ENCODE measurements around the gene KAT6B.
A peak's percentile ranks its signal among the peaks of the same experiment; 100 is the strongest.
"Not testable (repeated sequence)": the region's sequence is repeated elsewhere in the genome, so short reads cannot be mapped to it uniquely, and the experiment has no call there.

Gene KAT6B

DNA sequence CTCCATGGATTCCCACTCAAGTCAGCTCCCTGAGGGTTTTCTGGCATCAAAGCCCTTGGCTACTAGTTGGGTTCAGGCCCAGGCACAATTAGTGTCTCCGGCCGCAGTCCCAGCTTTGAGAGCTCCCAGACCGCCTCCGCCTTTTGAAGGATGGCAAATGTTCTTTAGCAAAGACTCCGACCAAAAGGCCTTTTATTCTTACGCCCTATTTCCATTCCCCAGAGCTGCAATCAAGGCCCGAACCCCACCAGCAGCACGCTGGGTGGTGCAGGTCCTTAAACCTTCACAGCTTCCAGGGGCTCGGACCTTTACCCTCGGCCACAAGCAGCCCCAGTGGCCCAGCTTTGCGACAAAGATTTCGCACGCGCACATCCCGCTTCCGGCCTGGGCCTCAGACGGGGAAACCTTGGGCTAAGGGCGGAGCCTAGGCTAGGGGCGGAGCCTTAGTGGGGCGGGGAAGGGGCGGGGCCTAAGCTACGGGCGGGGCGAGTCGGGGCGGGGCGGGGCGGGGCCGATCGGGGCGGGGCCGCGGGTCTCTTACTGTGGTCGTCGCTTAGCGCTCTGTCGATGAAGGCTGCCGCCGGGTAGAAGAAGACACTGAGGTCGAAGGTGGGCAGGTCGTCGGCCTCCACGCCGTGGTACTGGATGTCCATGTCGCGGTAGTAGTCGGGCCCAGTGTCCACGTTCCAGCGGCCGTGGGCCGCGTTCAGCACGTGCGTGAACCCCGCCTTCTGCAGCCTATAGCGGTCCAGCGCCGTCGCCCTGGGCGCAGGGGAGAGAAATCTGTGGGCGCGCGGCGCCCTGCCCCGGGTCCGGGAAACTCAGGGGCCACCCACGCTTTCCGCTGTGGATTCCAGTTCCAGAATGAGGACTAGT, 217.1 kb downstream of the KAT6B start:
- DNase-seq = peak; percentile 28

DNA sequence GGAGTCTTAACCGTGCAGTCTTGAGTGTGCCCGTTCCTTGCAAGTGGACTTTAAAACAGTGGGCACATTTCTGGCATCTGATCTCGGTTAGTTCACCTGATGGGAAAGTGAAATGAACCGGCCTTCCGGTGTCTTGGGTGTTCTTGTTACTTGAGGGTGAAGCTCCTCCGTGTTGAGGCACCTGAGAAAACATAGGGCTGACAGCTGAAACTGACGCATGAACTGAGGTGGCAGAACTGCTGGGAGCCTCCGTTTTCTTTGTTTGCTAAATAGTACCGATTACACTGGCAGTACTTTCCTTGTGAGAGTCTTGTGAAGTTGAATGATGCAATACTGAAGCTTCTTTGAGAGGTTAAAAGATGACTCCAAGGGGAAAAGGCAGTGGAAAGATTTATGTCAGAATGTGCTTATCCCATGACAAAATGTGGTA, 222.3 kb downstream of the KAT6B start:
- DNase-seq = no peak

- DNase-seq = no peak
Measured at GRCh38 chr10:75049316-75050148, 223.1 kb downstream of the KAT6B start.

DNA sequence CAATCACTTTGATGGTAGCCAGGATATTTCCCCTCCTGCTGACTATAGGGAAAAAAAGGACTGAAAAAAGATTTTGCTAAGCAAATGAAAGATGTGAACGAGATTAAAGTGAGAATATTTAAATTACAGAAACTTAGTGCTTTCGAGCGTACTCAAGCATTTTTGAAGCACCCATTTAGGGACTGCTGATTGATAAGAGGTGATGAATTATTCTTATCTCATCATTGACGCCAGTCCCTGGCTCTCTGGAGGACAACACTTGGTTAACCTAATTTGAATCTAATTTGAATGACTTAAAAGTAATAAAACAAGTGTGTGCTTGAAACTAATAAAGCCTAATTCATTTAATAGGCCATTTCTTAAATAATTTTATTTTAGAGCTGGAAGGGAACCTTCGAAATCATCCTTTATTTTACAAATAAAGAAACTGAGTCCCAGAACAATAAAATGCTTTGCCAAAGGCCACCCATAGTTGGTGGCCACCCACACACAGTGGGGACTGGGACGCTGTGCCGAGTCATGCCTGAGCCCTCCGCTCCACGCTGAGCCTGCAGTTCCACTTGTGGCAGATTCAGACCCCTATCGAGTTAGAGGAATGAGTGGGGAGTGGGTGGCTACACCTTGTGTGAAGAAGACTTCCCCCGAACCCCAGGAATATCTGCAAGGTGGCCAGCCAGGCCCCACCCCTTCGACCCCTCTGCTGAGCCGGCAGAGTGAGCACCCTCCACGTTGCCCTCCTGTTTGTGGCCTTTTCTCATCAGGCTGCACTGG, 223.9 kb downstream of the KAT6B start:
- DNase-seq = no peak

- DNase-seq = no peak
Measured at GRCh38 chr10:75051308-75051707, 224.9 kb downstream of the KAT6B start.

GRCh38 chr10:75055896-75056406, 229.6 kb downstream of the KAT6B start:
- DNase-seq = not testable (repeated sequence)

DNA sequence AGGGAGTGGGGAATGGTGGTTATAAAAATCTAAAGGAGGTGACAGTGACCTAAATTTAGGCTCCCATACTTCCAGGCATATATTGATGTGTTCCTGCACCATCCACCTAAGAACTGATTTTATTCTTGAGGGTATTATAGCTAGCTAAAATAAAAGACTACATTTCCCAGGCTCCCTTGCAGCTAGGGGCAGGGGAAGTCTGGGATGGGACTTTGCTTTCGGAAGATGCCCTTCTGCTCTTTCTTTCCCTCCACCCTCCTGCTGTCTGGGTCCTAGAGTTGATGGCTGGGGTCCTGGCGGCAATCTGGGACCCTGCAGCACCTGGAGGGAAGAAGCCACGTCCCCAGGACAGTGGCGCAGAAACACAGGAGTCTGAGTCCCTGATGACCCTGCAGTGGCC, 231.3 kb downstream of the KAT6B start:
- DNase-seq = no peak

DNA sequence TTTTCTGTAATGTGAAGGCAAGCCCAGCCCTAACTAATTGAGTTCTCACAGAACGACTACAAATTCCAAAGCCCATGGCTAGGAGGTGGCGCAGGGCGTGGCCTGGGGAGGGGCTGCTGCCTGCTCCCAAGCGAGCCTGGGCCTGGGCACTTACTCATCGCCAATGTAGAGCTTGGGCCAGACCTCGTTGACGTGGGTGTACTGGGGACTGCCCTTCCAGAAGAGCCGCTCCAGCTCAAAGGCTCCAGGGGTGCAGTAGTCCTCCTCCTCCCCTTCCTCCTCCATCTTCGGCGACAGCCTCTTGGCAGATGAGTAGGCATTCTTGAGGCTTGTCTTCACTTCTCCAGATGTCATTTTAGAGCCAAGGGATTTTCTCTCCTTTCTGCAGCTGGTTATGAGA, 231.8 kb downstream of the KAT6B start:
- DNase-seq = no peak

DNA sequence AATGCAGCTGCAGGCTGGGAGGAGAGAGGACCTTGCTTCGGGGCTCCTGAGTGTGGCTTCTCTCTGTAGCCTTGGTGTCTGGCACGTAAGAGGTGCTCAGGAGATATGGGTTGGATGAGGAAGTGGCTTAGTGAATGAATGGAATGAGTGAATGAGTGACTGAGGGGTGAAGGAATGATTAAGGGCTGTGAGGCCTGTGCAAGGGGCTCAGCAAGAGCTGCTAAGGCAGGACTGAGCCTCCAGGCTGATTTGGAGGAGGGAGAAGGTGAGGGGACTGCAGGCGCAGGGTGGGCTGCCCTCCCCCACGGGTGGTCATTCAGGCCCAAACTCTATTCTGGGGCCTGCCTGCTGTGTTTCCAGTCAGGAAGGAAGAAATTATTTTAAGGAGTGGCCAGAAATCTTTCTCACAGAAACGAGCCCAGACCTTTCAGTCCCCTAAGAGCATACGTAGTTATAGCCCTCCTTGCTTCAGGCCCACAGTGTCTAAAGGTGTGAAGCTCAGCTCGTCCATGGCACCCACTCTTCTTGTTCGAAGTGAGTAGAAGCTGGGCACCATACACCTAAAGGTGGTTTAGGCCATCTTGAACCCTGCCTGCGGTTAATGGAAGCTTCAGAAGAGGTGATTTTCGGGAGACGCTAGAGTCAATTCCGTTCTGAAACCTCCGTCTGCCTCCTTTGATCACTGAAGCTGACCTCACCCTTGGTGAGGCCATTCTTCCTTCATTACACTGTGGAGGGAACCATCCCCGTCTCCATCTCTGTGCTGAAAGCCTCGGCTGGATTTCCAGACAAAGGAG, 235.5 kb downstream of the KAT6B start:
- DNase-seq = no peak

DNA sequence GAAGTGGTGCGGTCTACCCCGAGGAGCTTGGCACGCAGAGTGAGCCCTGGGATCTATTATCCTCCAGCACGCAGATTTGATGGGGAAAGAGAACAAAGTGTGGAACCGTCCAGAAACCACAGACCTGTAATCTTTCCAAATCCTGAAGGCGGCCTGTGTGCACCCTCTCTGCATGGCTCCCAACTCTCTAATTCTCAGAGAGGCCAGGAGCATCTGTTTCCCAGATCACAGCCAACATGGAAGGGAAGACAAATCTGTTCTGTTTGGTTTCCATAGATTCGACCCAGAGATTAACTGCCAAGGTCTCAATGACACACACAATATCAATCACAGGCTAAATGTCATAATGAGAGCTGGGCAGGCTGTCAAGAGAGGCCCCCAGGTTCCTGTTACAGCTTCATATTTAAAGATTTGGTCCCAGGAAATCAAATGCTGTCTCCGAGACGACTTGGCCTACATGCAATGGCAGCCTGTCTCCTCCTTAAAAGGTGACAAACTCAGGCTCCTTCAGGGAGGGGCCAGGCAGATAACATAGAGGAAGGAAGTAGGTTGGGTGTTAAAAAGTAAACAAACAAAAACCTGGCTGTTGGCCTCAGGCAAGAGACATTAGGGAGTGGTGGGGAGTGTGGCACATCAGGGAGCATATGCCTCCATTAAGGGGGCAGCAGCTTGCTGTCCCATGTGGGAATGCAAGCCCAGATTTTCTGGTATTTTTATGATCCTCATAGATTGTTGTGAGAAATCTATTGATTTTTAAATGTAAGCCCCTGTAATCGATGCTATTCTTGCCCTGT, 236.3 kb downstream of the KAT6B start:
- no peak for DNase-seq

DNA sequence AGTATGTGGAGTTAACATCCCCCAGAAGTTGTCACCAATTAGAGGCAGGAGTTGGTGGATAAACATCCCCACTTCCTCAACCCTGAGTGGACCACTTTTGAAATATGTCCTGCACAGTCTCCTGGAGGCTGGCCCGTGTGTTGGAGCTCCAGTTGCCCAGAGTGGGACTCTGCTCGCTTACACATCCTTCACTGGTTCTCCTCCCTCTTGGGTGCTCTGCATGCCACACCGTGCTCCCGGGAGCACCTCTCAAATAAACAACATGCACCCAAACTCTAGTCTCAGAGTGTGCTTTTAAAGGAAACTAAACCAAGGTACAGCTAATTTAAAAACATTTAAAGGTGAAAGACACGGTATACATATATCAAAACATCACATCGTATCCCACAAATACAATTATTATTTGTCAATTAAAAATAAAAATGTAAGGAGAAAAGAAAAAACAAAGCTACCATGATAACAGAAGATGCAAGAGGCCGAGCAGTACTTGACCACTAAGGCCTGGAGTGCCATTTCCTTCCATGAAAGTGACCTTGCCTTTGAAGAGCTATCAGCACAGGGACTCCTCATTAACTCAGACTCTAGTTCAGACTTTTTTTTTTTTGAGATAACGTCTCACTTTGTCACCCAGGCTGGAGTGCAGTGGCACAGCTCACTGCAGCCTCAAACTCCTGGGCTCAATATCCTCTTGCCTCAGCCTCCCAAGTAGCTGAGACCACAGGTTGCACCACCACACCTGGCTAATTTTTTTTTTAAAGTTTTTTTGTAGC, 237.2 kb downstream of the KAT6B start:
- no peak for DNase-seq

GRCh38 chr10:75065076-75065475, 238.7 kb downstream of the KAT6B start:
- DNase-seq = no peak

GRCh38 chr10:75066271-75066670, 239.9 kb downstream of the KAT6B start:
- no peak for DNase-seq

- no peak for DNase-seq
Measured at GRCh38 chr10:75067272-75067671, 240.9 kb downstream of the KAT6B start.

GRCh38 chr10:75068523-75068922, 242.1 kb downstream of the KAT6B start:
- DNase-seq = no peak

DNA sequence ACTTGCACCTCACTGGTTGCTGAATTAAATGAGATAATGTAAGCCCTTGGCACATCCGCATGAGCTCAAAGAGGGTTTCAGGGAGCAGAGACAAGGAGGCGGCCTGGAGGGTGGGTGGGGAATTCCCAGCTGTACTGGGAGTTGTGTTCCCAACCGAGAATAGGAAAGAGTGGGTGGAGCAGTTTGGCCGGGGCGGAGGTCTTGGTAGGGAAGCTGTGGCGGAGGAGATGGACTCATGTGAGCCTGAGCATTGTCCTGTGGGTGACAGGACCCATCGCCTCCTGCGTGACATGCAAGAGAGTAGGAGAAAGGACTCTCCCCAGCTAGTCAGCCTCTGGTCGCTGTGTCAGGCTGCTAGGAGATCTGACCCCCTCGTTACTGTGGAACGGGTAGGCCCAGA, 244.1 kb downstream of the KAT6B start:
- DNase-seq = no peak

GRCh38 chr10:75070961-75071428, 244.6 kb downstream of the KAT6B start:
- DNase-seq = no peak

- no peak for DNase-seq
Measured at GRCh38 chr10:75071756-75072155, 245.4 kb downstream of the KAT6B start.

DNA sequence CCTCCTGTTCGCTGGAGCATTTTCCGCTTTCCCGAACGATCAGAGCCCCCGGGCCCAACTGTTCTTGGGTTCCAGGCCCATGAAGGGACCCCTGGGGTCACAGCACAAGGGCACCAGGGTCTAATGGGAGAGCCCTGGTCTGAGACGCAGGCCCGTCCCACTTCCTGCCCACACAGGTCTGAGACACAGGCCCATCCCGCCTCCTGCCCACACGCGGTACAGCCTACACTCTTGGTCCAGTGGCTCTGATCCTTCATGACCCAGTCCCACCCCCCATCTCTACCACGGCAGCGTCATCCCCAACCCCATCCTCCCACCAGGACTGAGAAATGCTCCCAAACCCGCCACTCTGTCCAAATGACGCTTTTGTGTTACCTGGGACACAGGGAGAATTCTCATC, 246.3 kb downstream of the KAT6B start:
- DNase-seq = no peak

DNA sequence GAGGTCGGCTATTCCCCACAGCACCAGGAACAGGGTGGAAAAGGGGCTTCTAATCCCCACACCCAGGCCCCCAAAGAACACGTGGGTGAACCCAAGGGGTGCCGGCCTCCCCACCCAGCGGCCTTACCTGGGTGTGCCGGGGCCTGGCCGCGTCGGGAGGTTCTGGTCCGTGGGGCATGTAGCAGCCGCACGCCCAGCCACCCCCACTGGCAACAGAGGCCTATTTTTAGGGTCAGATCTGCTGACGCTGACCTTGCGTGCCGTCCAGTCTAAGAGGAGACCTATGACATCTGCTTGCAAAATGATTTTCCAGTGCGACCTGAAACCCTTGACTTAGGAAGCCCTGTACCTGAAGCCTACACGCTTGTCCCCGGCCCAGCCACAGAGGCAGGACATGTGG, 247.0 kb downstream of the KAT6B start:
- no peak for DNase-seq

Data from hematopoietic multipotent progenitor cell treated with erythropoietin and hydrocortisone succinate and interleukin-3 and kit ligand, for 8 days (in vitro differentiated cells).